Spinal cord (tissue), 10 donors: ENCODE results near the gene SLC25A29. TPM values are rescaled to one million over a fixed set of nuclear protein-coding genes. Genes with fewer than 3 reads are reported as not detected.
"Not testable (repeated sequence)": the region's sequence is repeated elsewhere in the genome, so short reads cannot be mapped to it uniquely, and the experiment has no call there.

Source experiments
- DNase-seq, 6 donors: peaks; one replicate each; pipeline versions ENCODE4 v3.0.0 to v3.0.0-alpha.2; 2013 to 2015; ENCODE audit warnings: low spot score in 6 of 6, low read depth in 4 of 6
- H3K27ac ChIP-seq: one replicate; pipeline ENCODE4 v1.5.1; 2013; ENCODE audit warnings: low read depth, low read length, control low read depth
- H3K27me3 ChIP-seq: one replicate; pipeline ENCODE4 v1.6.1; 2013; ENCODE audit warnings: low read length; ENCODE audit not compliant: control insufficient read depth, insufficient read depth
- H3K36me3 ChIP-seq: one replicate; pipeline ENCODE4 v1.6.1; 2013; ENCODE audit warnings: low read length; ENCODE audit not compliant: control insufficient read depth, insufficient read depth
- H3K4me1 ChIP-seq: one replicate; pipeline ENCODE4 v1.6.1; 2013; ENCODE audit warnings: low read length; ENCODE audit not compliant: control insufficient read depth, insufficient read depth
- H3K4me3 ChIP-seq: one replicate; pipeline ENCODE4 v1.5.1; 2013; ENCODE audit warnings: low read depth, low read length, control low read depth
- H3K9me3 ChIP-seq: one replicate; pipeline ENCODE4 v1.6.1; 2013; ENCODE audit warnings: low read length; ENCODE audit not compliant: control insufficient read depth, insufficient read depth
- WGBS: methylation state at CpG from one replicate; pipeline ENCODE4 v1.1.5; 2013; ENCODE audit warnings: missing lambda C conversion rate; ENCODE audit not compliant: insufficient coverage; 5-methylcytosine and 5-hydroxymethylcytosine counted together
- polyA plus RNA-seq, 2 donors: library from polyadenylated mRNA; unstranded; fragments of 120-200 nt; gene quantifications; one replicate each; pipeline ENCODE4 v1.2.1, GENCODE V29; 2013; ENCODE audit not compliant: insufficient read length in 2 of 2
- total RNA-seq, 2 donors: library from RNA; depleted of rRNA in 1 of 2; stranded (reverse); fragments of 120-200 nt in 1 of 2; fragments of >200 nt in 1 of 2; gene quantifications; one replicate each; pipeline versions ENCODE4 v1.2.3 to v1.2.4, GENCODE V29; 2013 to 2014
- donor health status: healthy.

Gene SLC25A29
- total and polyA plus RNA-seq, 4 donors: 26.2 to 131 (median 68.4) TPM

DNA sequence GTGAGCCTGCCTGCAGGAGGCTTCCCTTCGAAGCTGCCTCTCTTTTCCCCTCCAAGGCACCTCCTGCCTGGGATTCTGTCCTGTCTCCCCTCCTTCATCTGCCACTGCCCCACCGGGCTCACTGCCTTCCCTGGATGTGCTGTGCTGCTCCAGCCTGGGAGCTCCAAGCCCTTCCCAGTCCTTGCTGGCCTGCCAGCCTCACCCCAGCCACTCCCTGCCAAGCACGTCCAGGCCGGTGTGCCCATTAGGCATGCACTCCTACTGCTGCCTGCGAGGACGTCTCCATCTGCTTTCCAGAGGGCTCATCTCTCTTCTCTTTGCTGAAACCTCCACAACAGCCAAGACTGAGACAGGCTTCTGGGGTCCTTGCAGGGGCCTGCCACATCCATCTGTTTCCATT, 8.5 kb upstream of the SLC25A29 start:
- WGBS: 73% methylated on average over 6 of the region's 6 CpGs
- Histone ChIP-seq H3K27ac (no peak overlapping the region), H3K9me3 (no peaks in the 10 kb centered on the region), H3K4me3 (no peak overlapping the region), H3K36me3 (peaks cover under 1% of the 10 kb centered on the region), H3K27me3 (peaks cover 6% of the 10 kb centered on the region), H3K4me1 (peaks cover 13% of the 10 kb centered on the region)
- no peak for DNase-seq

DNA sequence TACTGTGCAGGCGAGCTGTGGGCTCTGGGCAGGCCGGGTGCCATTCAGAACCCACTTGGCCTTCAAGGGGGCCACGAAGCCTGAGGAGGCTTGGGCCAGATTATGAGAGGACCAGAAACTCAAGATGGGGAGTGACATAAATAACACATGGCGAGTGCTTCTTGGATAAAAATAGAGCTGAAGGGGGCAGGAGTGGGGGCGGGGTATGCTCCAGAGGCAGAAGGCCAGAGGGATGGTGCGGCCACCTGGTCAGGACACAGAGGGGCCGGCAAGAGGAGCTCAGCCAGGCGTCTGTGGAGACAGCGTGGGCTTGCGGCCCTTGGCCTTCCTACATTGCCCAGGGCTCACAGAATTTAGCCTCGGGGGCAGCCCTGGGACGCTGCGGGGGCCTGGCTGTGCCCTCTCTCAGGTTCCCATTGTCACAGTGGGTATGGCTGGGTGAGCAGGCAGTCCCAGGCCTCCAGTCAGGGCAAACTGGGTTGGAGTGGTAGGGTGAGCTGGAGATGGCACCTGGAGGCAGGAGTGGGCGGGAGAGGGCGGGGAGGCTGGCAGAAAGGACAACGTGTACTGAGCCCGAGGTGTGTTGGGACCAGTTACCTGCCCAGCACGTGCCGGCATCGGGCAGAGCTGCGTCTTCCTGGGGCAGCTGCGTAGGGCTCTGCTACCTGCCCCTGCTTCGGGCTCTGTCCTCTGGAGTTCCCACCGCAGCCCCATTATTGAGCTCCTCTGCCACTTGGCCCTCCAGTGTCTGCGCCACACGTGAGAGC, 7.4 kb upstream of the SLC25A29 start:
- no peak for DNase-seq
- Histone ChIP-seq H3K9me3 (no peaks in the 10 kb centered on the region), H3K36me3 (peaks cover 4% of the 10 kb centered on the region), H3K4me3 (no peak overlapping the region), H3K27ac (no peak overlapping the region), H3K27me3 (peaks cover 6% of the 10 kb centered on the region), H3K4me1 (peaks cover 20% of the 10 kb centered on the region)
- 83% methylated on average over 26 of the region's 26 CpGs for WGBS

DNA sequence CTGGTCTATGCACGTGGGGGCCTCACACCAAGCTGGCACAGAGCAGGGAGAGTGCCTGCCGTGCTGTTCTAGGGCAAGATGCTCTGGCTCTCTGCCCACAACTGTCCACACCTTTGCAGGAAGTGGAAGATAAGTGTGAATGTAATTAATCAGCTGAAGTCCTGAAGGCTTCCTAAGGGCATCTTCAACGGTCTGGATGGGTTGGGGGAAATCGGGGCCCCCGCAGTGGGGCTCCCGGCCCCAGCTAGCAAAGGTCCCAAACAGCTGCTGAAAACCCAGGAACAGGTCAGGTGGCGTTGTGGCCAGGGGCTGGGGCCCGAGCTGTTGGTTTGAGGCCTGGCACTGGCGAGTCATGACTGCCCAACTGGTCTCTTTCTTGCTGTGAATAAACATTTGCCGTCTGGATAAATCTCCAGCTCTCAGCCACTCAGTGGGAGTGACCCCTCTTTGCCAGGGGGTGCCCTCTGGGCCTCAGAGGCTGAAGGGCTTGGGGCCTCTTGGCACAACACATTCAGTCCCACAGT, 6.7 kb upstream of the SLC25A29 start:
- peaks cover 4% of the 10 kb centered on the region for H3K36me3 ChIP-seq
- no peak overlapping the region for H3K4me3 ChIP-seq
- DNase-seq: no peak
- 60% methylated on average over 10 of the region's 10 CpGs for WGBS
- H3K4me1 ChIP-seq: peaks cover 21% of the 10 kb centered on the region
- H3K9me3 ChIP-seq: no peaks in the 10 kb centered on the region
- H3K27ac ChIP-seq: no peak overlapping the region
- peaks cover 6% of the 10 kb centered on the region for H3K27me3 ChIP-seq

DNA sequence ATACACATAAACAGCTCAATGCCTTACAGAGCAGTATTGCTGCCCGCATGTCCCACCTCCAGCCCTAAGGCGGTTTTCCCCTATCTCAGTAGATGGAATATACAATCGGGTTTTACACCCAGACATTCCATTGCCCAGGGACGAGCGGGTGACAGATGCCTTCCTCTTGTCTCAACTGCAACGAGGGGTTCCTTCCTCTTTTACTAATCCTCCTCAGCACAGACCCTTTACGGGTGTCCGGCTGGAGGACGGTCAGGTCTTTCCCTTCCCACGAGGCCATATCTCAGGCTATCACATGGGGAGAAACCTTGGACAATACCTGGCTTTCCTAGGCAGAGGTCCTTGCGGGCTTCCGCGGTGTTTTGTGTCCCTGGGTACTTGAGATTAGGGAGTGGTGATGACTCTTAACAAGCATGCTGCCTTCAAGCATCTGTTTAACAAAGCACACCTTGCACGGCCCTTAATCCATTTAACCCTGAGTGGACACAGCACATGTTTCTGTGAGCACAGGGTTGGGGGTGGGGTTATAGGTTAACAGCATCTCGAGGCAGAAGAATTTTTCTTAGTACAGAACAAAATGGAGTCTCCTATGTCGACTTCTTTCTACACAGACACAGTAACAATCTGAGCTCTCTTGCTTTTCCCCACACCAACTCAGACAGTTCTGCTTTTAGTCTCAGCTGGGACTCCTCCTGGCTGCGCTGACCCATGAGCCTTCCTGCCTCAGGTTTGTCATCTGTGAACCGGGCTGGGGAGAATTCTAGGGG, 6.0 kb upstream of the SLC25A29 start:
- 52% methylated on average over 7 of the region's 18 CpGs for WGBS
- H3K4me3 ChIP-seq, H3K27ac ChIP-seq, H3K27me3 ChIP-seq, DNase-seq, H3K9me3 ChIP-seq, H3K36me3 ChIP-seq: not testable (repeated sequence)
- peaks cover 24% of the 10 kb centered on the region for H3K4me1 ChIP-seq

DNA sequence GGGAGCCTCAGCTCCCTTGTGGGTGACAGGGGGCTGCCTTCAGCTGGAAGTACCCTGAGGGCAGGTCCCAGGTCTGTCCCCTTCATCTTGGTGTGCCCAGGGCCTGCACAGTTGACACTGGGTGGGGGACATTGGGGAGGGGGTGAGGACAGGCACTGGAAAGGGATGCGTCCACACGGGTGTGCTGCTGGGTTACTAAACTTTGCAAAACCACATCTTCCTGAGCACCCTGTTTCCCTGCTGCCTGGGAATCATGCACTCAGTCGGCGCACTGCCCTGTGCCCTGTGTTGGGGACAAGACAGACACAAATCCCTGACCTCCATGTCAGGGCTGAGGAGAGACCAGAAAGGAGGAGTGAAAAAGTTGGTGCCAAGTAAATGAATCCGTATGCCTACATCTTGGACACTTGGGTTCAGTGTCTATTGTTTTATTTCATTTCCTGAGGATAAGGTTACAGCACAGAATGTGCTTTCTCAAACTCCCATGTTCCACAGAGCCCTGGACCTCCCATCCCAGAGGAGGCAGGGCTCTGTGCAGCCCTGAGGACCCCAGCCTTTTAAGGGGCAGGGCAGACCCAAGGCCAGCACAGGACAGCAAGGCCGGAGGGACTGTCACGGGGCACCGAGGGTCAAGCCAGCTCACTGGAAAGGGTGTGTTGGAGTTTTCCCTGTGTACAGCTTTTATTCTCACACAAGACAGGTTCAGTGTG, 2.9 kb upstream of the SLC25A29 start:
- Histone ChIP-seq H3K27ac (no peak overlapping the region), H3K27me3 (peaks cover 6% of the 10 kb centered on the region), H3K4me1 (peaks cover 44% of the 10 kb centered on the region), H3K9me3 (no peaks in the 10 kb centered on the region), H3K4me3 (no peak overlapping the region), H3K36me3 (peaks cover 8% of the 10 kb centered on the region)
- WGBS: 87% methylated on average over 3 of the region's 8 CpGs
- no peak for DNase-seq

DNA sequence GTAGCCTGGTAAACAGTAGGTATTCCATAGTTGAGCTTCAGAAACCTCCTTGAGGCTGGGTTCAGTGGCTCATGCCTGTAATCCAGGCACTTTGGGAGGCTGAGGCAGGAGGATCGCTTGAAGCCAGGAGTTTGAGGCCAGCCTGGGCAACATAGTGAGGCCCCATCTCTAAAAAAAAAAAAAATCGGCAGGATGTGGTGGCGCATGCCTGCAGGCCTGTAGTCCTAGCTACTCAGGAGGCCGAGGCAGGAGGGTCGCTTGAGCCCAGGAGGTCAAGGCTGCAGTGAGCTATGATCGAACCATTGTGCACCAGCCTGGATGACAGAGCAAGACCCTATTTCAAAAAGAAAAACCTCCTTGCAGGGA, 2.2 kb upstream of the SLC25A29 start:
- peaks cover 52% of the 10 kb centered on the region for H3K4me1 ChIP-seq
- H3K27ac ChIP-seq: not testable (repeated sequence)
- 82% methylated on average over 6 of the region's 6 CpGs for WGBS

DNA sequence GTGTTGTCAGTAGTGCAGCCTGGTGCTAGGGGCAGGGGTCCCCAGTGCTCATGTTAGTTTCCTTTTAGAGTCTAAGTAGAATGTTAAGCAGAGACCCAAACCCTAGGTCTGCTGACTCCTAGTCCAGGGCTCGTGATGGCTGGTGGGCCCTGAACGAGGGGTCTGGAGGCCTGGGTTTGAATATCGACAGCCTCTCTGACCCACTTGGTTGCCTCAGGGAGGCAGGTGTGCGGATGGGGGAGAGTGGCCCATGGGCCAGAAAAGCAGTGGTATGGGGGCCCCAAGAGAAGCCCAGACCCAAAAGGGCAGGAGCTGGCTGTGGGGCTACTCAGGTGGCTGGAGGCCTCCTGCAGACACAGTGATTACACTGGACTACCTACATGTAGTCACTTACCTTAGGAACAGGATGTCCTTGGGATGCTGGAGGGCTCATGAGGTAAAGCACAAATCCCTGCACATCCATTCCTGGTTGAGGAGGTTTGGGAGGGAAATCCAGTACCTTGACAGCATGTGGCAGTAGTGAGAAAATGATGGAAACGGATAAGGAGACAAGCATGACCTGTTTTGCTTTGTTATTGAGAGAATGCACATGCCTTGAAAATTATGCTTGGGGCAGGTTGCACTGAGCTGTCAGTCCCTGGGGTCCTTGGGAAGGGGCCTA, 1.7 kb upstream of the SLC25A29 start:
- H3K27me3 ChIP-seq: peaks cover 6% of the 10 kb centered on the region
- 75% methylated on average over 5 of the region's 5 CpGs for WGBS
- peak overlapping the region; percentile 78 for H3K4me3 ChIP-seq
- peaks cover 54% of the 10 kb centered on the region for H3K4me1 ChIP-seq
- H3K36me3 ChIP-seq: peaks cover 12% of the 10 kb centered on the region
- peak in 1 of 6 donors; percentile 47 for DNase-seq
- no peak overlapping the region for H3K27ac ChIP-seq
- H3K9me3 ChIP-seq: no peaks in the 10 kb centered on the region

More for the DNA sequence above, 2.2 kb upstream of the SLC25A29 start:
- not testable (repeated sequence) for H3K9me3 ChIP-seq, H3K4me3 ChIP-seq, DNase-seq, H3K27me3 ChIP-seq
- H3K36me3 ChIP-seq: peaks cover 12% of the 10 kb centered on the region

DNA sequence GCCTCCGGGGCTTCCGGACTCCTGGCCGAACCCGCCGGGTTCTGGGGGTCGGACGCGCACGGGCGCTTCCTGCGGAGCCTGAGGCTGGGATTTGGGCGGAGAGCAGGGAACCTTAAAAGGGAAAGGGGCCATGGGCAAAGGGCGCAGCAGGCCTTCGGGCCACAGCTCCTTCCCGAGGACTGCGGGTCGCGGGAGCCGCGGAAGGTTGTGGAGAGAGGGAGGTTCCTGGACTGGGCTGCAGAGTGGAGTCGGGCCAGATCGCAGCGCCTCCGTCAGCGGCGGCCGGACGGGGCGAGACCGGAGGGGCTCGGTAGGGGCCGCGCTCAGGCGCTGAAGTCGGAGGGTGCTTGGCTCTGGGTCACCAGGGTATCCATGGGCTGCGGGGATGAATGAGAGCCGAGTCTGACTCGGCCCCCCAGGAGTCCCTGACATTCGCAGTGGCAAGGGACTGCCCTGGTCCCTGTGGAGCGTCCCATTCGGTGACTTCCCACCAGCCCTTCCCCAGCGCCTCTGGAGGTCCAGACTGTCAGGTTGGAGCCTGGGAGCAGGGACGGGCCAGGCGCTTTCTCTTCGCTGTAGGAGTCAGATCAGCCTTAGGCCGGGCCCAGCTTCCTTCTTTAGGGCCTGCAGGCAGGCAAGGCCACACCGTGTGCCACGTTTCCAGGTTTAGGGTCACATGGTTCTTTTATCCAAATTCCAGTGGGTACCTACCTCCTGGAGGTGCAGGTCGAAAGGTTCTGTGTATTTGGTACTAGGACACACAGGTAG, 938 bp upstream of the SLC25A29 start:
- peak in 2 of 6 donors; percentile 2 to 32 for DNase-seq

More for the DNA sequence above, 938 bp upstream of the SLC25A29 start:
- peaks cover 3% of the 10 kb centered on the region for H3K27me3 ChIP-seq
- WGBS: 4% methylated on average over 49 of the region's 49 CpGs
- peak overlapping the region; percentile 81 for H3K27ac ChIP-seq
- peak overlapping the region; percentile 78 for H3K4me3 ChIP-seq
- no peaks in the 10 kb centered on the region for H3K9me3 ChIP-seq
- H3K36me3 ChIP-seq: peaks cover 12% of the 10 kb centered on the region
- H3K4me1 ChIP-seq: peaks cover 51% of the 10 kb centered on the region
